GM12878 (cell line): Measurements from ENCODE around the gene PLCB4. TPM values are rescaled to one million over a fixed set of nuclear protein-coding genes. Genes with fewer than 3 reads are reported as not detected.

Experiments
- ATAC-seq: fragments of 200-7000 bp; cut with Tn5 transposase; 3 replicates; pipeline ENCODE4 v1.9.1; 2020; ENCODE audit warnings: mild to moderate bottlenecking, moderate library complexity
- BruUV-seq: library from RNA; stranded (reverse); fragments of 400-500 nt; replicated peaks from 2 replicates; lab custom pipeline; 2021; lab: Mats Ljungman, UMichigan
- CTCF ChIA-PET: fragments of 300-600 bp; sonication (Branson Sonifier 250); formaldehyde crosslinking; extraction: SDS; loops from one replicate; lab custom pipeline; 2021; ENCODE audit warnings: inconsistent platforms; lab: Yijun Ruan, JAX
- POLR2A ChIA-PET: fragments of 350-600 bp; formaldehyde crosslinking; extraction: SDS; loops from one replicate; lab custom pipeline; 2021; ENCODE audit warnings: inconsistent platforms; lab: Charles Lee
- RAD21 ChIA-PET: fragments of 300-600 bp; sonication (Branson Sonifier 250); formaldehyde crosslinking; loops from one replicate; lab custom pipeline; 2023; ENCODE audit warnings: antibody characterized with exemption; ENCODE audit not compliant: unreplicated experiment; lab: Charles Lee
- SMC1A ChIA-PET: fragments of 300-600 bp; sonication (Branson Sonifier 250); formaldehyde crosslinking; loops from one replicate; lab custom pipeline; 2023; ENCODE audit not compliant: unreplicated experiment, uncharacterized antibody; lab: Charles Lee
- DNase-seq: peaks from one replicate; pipeline ENCODE4 v3.0.0-alpha.2; 2011; ENCODE audit warnings: low read depth, low spot score
- FAIRE-seq: peaks from 3 replicates; lab custom pipeline; 2011; peaks lifted over from hg19 to GRCh38; lab: Jason Lieb, UNC
- H2AFZ ChIP-seq: 2 replicates; pipeline ENCODE4 v1.6.0; 2011; ENCODE audit warnings: low read depth, low read length, control low read depth; ENCODE audit not compliant: control insufficient read depth
- H3K27ac ChIP-seq: 2 replicates; pipeline ENCODE4 v1.5.1; 2011; ENCODE audit warnings: control low read depth; ENCODE audit not compliant: control insufficient read depth, insufficient read depth
- H3K27me3 ChIP-seq, 2 experiments: replicated peaks in 1 of 2; 2 replicates each; pipeline versions ENCODE4 v1.6.0 to v1.6.1; 2011; ENCODE audit warnings: low read length in 1 of 2; ENCODE audit not compliant: control insufficient read depth in 2 of 2, insufficient read depth in 2 of 2
- H3K36me3 ChIP-seq, 2 experiments: 2 replicates each; pipeline ENCODE4 v1.5.1; 2011; ENCODE audit warnings: low read length in 1 of 2; ENCODE audit not compliant: control insufficient read depth in 2 of 2, insufficient read depth in 2 of 2
- H3K4me1 ChIP-seq: 2 replicates; pipeline ENCODE4 v1.6.1; 2011; ENCODE audit warnings: mild to moderate bottlenecking, low read length, moderate library complexity, mixed read lengths; ENCODE audit not compliant: control insufficient read depth, insufficient read depth
- H3K4me2 ChIP-seq: 2 replicates; pipeline ENCODE4 v1.6.0; 2011; ENCODE audit warnings: control low read depth; ENCODE audit not compliant: control insufficient read depth, insufficient read depth
- H3K4me3 ChIP-seq: fragments of 200-600 bp; sonication (generic); 2 replicates; pipeline ENCODE4 v1.5.1; 2016
- H3K79me2 ChIP-seq: 2 replicates; pipeline ENCODE4 v1.6.0; 2011; ENCODE audit warnings: low read length; ENCODE audit not compliant: control insufficient read depth, insufficient read depth
- H3K9ac ChIP-seq: 2 replicates; pipeline ENCODE4 v1.8.0; 2011; ENCODE audit warnings: low read length, control low read depth, mixed read lengths; ENCODE audit not compliant: control insufficient read depth, insufficient read depth
- H3K9me3 ChIP-seq: replicated peaks from 3 replicates; pipeline ENCODE4 v1.5.1; 2011; ENCODE audit warnings: mild to moderate bottlenecking, low read length; ENCODE audit not compliant: control insufficient read depth, insufficient read depth
- H4K20me1 ChIP-seq: 2 replicates; pipeline ENCODE4 v1.6.0; 2011; ENCODE audit not compliant: control insufficient read depth, insufficient read depth
- ATF2 ChIP-seq: IDR thresholded peaks from 2 replicates; pipeline ENCODE4 v1.6.1; 2012; ENCODE audit warnings: low read length, inconsistent platforms
- CHD4 ChIP-seq: fragments of 200-600 bp; sonication (generic); IDR thresholded peaks from 2 replicates; pipeline ENCODE4 v1.6.1; 2016; ENCODE audit warnings: mild to moderate bottlenecking
- CREB1 ChIP-seq: IDR thresholded peaks from 2 replicates; pipeline ENCODE4 v1.6.1; 2012; ENCODE audit warnings: low read depth, mild to moderate bottlenecking, inconsistent platforms
- FOXK2 ChIP-seq: fragments of 450-650 bp; IDR thresholded peaks from 2 replicates; pipeline ENCODE4 v1.6.1; 2017; ENCODE audit warnings: mild to moderate bottlenecking, moderate library complexity
- FOXM1 ChIP-seq: IDR thresholded peaks from 2 replicates; pipeline ENCODE4 v1.6.1; 2012; ENCODE audit warnings: low read depth, mild to moderate bottlenecking, inconsistent platforms, low read length, moderate library complexity
- HDAC6 ChIP-seq: fragments of 200-600 bp; sonication (generic); IDR thresholded peaks from one replicate; pipeline ENCODE4 v1.8.0; 2017; ENCODE audit warnings: antibody characterized with exemption; ENCODE audit not compliant: unreplicated experiment
- IRF5 ChIP-seq: fragments of 450-650 bp; IDR thresholded peaks from 2 replicates; pipeline ENCODE4 v1.6.1; 2017; ENCODE audit warnings: borderline replicate concordance
- MEF2A ChIP-seq: IDR thresholded peaks from 2 replicates; pipeline ENCODE4 v1.6.1; 2011; ENCODE audit warnings: low read depth, mild to moderate bottlenecking, low read length, moderate library complexity; ENCODE audit not compliant: insufficient read depth
- MEF2B ChIP-seq: fragments of 450-650 bp; IDR thresholded peaks from 2 replicates; pipeline ENCODE4 v1.6.1; 2018; ENCODE audit warnings: mild to moderate bottlenecking, moderate library complexity; ENCODE audit not compliant: partially characterized antibody, poor library complexity, severe bottlenecking
- RELB ChIP-seq: fragments of 450-650 bp; IDR thresholded peaks from 2 replicates; pipeline ENCODE4 v1.6.1; 2017; ENCODE audit warnings: low read depth, mild to moderate bottlenecking, moderate library complexity
- STAT1 ChIP-seq: fragments of 450-650 bp; conservative IDR thresholded peaks from 2 replicates; pipeline ENCODE4 v1.6.1; 2014; ENCODE audit warnings: antibody characterized with exemption, mild to moderate bottlenecking
- STAT3 ChIP-seq: IDR thresholded peaks from 2 replicates; pipeline ENCODE4 v1.6.1; 2011; ENCODE audit warnings: low read depth, low read length, improper control_type of control experiment
- SUZ12 ChIP-seq: fragments of 200-600 bp; sonication (generic); IDR thresholded peaks from one replicate; pipeline ENCODE4 v1.6.1; 2018; ENCODE audit warnings: antibody characterized with exemption, mild to moderate bottlenecking; ENCODE audit not compliant: unreplicated experiment
- YBX1 ChIP-seq: fragments of 450-650 bp; IDR thresholded peaks from 2 replicates; pipeline ENCODE4 v1.6.1; 2016; ENCODE audit warnings: antibody characterized with exemption
- YY1 ChIP-seq: IDR thresholded peaks from 2 replicates; pipeline ENCODE4 v1.6.1; 2011; ENCODE audit warnings: low read depth, mild to moderate bottlenecking, low read length
- ZNF217 ChIP-seq: fragments of 450-650 bp; IDR thresholded peaks from 2 replicates; pipeline ENCODE4 v1.6.1; 2017; ENCODE audit warnings: antibody characterized with exemption, mild to moderate bottlenecking
- WGBS: methylation state at CpG from one replicate; pipeline ENCODE4 v1.1.6; 2016; ENCODE audit warnings: low lambda C conversion rate; ENCODE audit not compliant: insufficient replicate concordance, insufficient coverage; ENCODE audit errors: missing lambda C conversion rate; 5-methylcytosine and 5-hydroxymethylcytosine counted together
- in situ Hi-C: fragments of 300-500 bp; cut with MboI; formaldehyde crosslinking; loops from 9 replicates; pipeline ENCODE4 v1.14.3; 2018; ENCODE audit warnings: mixed read lengths
- intact Hi-C: fragments of 100-400 bp; cut with micrococcal nuclease; formaldehyde crosslinking; loops from one replicate; pipeline ENCODE4 v1.14.2; 2022; ENCODE audit not compliant: unreplicated experiment
- polyA plus RNA-seq, 11 experiments: library from polyadenylated mRNA; depleted of rRNA in 4 of 11; unstranded in 6 of 11; stranded (reverse) in 5 of 11; fragments of >200 nt; fragmentation: Nextera tagmentation in 4 of 11; fragmentation: Illumina TruSeq in 1 of 11; extraction: Ambion mirVana in 4 of 11; extraction: Trizol in 1 of 11; gene quantifications; 1 replicate in 1 of 11; 2 replicates in 10 of 11; pipeline versions ENCODE4 v1.2.1 to v1.2.3, GENCODE V29; 2011 to 2016; ENCODE audit warnings: inconsistent platforms in 2 of 11, missing spikeins in 2 of 11, low read depth in 1 of 11
- total RNA-seq, 4 experiments: library from RNA; depleted of rRNA in 3 of 4; stranded (reverse); fragments of >200 nt in 3 of 4; fragmentation: Illumina TruSeq in 1 of 4; extraction: Trizol in 1 of 4; gene quantifications; 2 replicates each; pipeline versions ENCODE4 v1.2.1 to v1.2.3, GENCODE V29; 2013 to 2021

The PLCB4 gene
- total and polyA plus RNA-seq, 10 of the 15 experiments (the other 5 are each of a cell fraction or from before 2014, with no cell fraction given) = not detected

- H3K9me3 ChIP-seq = no peaks in the 10 kb centered on the region
- CTCF ChIA-PET = no interaction called here
- FAIRE-seq = no peak
- 33% methylated on average over 34 of the region's 57 CpGs for WGBS
- no peak overlapping the region for H3K27ac ChIP-seq
- intact Hi-C loops = no loop called here
- no peaks in the 10 kb centered on the region; a peak in 2 of 4 replicates for H3K27me3 ChIP-seq
- no peaks in the 10 kb centered on the region for H3K36me3 ChIP-seq
- SMC1A ChIA-PET = no interaction called here
- no peak for TF ChIP-seq FOXK2
- TF ChIP-seq RELB = no peak
- no peak for TF ChIP-seq FOXM1
- TF ChIP-seq ZNF217 = no peak
- TF ChIP-seq YY1 = no peak
- no peak for TF ChIP-seq STAT1
- no peak for TF ChIP-seq HDAC6
- TF ChIP-seq CREB1 = no peak
- TF ChIP-seq MEF2A = no peak
- no peak for TF ChIP-seq YBX1
- TF ChIP-seq ATF2 = no peak
- TF ChIP-seq SUZ12 = no peak
- no peak for TF ChIP-seq IRF5
- no peak for TF ChIP-seq MEF2B
- no peak for TF ChIP-seq CHD4
- TF ChIP-seq STAT3 = no peak
- RAD21 ChIA-PET = no interaction called here
- no peaks in the 10 kb centered on the region for H3K79me2 ChIP-seq
- no TSS peak for BruUV-seq
- in situ Hi-C loops = no loop called here
- no peak overlapping the region for H2AFZ ChIP-seq
- no peaks in the 10 kb centered on the region for H3K4me1 ChIP-seq
- no peak overlapping the region for H3K9ac ChIP-seq
- H3K4me2 ChIP-seq = no peak overlapping the region
- H4K20me1 ChIP-seq = no peaks in the 10 kb centered on the region
- POLR2A ChIA-PET = no interaction called here
- no peak for ATAC-seq
- no peak for DNase-seq
- H3K4me3 ChIP-seq = no peak overlapping the region
Observed at GRCh38 chr20:9068233-9068801, 570 bp upstream of the PLCB4 start.
